Esophagus squamous epithelium (tissue), 5 donors: Measurements from ENCODE around the gene PPP2R5B. TPM values are rescaled to one million over a fixed set of nuclear protein-coding genes. Genes with fewer than 3 reads are reported as not detected.

Experiments used
- DNase-seq: peaks from one replicate; lab custom pipeline; 2025; lab: John Stamatoyannopoulos, UW
- H3K27ac ChIP-seq, 4 donors: fragments of 200-600 bp; sonication (generic); one replicate each; pipeline ENCODE4 v1.5.1; 2016 to 2019; ENCODE audit warnings: mild to moderate bottlenecking in 1 of 4
- H3K27me3 ChIP-seq, 4 donors: fragments of 200-600 bp; sonication (generic); 1 replicate in 3 of 4; 2 replicates in 1 of 4; pipeline versions ENCODE4 v1.5.1 to v1.6.0; 2017 to 2021; ENCODE audit warnings: antibody characterized with exemption in 1 of 4
- H3K36me3 ChIP-seq, 3 donors: fragments of 200-600 bp; sonication (generic); one replicate each; pipeline ENCODE4 v1.5.1; 2016 to 2019
- H3K4me1 ChIP-seq, 3 donors: fragments of 200-600 bp; sonication (generic); one replicate each; pipeline ENCODE4 v1.5.1; 2017 to 2019
- H3K4me3 ChIP-seq, 4 donors: fragments of 200-600 bp; sonication (generic); 1 replicate in 3 of 4; 2 replicates in 1 of 4; pipeline ENCODE4 v1.5.1; 2016 to 2019; ENCODE audit warnings: mild to moderate bottlenecking in 2 of 4, moderate library complexity in 1 of 4
- H3K9me3 ChIP-seq, 3 donors: fragments of 200-600 bp; sonication (generic); one replicate each; pipeline ENCODE4 v1.5.1; 2016 to 2019
- CTCF ChIP-seq, 6 experiments: fragments of 450-650 bp in 4 of 6; fragments of 200-600 bp in 2 of 6; sonication (generic) in 2 of 6; IDR thresholded peaks; one replicate each; pipeline ENCODE4 v1.5.1; 2016 to 2019; ENCODE audit warnings: antibody characterized with exemption in 6 of 6, mild to moderate bottlenecking in 4 of 6, moderate library complexity in 4 of 6
- POLR2A ChIP-seq, 4 donors: fragments of 450-650 bp; IDR thresholded peaks; one replicate each; pipeline ENCODE4 v1.6.1; 2017; ENCODE audit warnings: antibody characterized with exemption in 4 of 4, mild to moderate bottlenecking in 4 of 4, moderate library complexity in 3 of 4
- WGBS, 2 donors: methylation state at CpG; one replicate each; pipeline ENCODE4 v1.1.5; 2018; 5-methylcytosine and 5-hydroxymethylcytosine counted together
- intact Hi-C: fragments of 100-400 bp; cut with DNase I; formaldehyde crosslinking; loops from one replicate; pipeline ENCODE4 v1.15.0; 2022
- total RNA-seq, 4 donors: library from RNA; depleted of rRNA; stranded (reverse); fragments of >200 nt; gene quantifications; one replicate each; pipeline ENCODE4 v1.1.0, GENCODE V29; 2016
- donor health status: DM: yes; HTN: yes; CAD: no.

PPP2R5B gene
- total RNA-seq, 4 donors from 2014 or later, result 7.7 to 10.5 (median 8.6) TPM

- TF ChIP-seq POLR2A (IDR thresholded peaks at IDR 0.05) (no peak), CTCF (IDR thresholded peaks at IDR 0.05) (no peak)
- H3K4me3 ChIP-seq, result no peak overlapping the region
- no peaks in the 10 kb centered on the region for H3K9me3 ChIP-seq
- no peaks in the 10 kb centered on the region for H3K36me3 ChIP-seq
- H3K27me3 ChIP-seq, result no peaks in the 10 kb centered on the region
- H3K27ac ChIP-seq, result no peak overlapping the region
- DNase-seq, result no peak
- intact Hi-C loops, result no loop called here
- WGBS, 2 donors, result 80 to 83% methylated on average over 5 of the region's 5 CpGs
- peaks cover 0 to 6% (median 0%) of the 10 kb centered on the region in 3 donors for H3K4me1 ChIP-seq
These were observed 38.7 kb downstream of the PPP2R5B start for GRCh38 chr11:64963072-64963631.

- DNase-seq, result no peak
- no peaks in the 10 kb centered on the region for H3K9me3 ChIP-seq
- H3K36me3 ChIP-seq, result no peaks in the 10 kb centered on the region
- 62 to 81% methylated on average over 3 of the region's 3 CpGs for WGBS, 2 donors
- H3K4me1 ChIP-seq, result peaks cover 0 to 32% (median 5%) of the 10 kb centered on the region in 3 donors
- TF ChIP-seq POLR2A (IDR thresholded peaks at IDR 0.05), result no peak
- TF ChIP-seq CTCF (IDR thresholded peaks at IDR 0.05), result no peak
- H3K4me3 ChIP-seq, result no peak overlapping the region
- intact Hi-C loops, result no loop called here
- H3K27me3 ChIP-seq, result peaks cover 0 to 8% (median 0%) of the 10 kb centered on the region in 4 donors
- H3K27ac ChIP-seq, result no peak overlapping the region
These were observed 42.9 kb downstream of the PPP2R5B start for GRCh38 chr11:64967375-64967774.

GRCh38 chr11:64969209-64969608 lies 44.7 kb downstream of the PPP2R5B start:
- no peaks in the 10 kb centered on the region for H3K9me3 ChIP-seq
- H3K36me3 ChIP-seq, result no peaks in the 10 kb centered on the region
- peaks cover 0 to 10% (median 0%) of the 10 kb centered on the region in 4 donors for H3K27me3 ChIP-seq
- 23 to 37% methylated on average over 5 of the region's 5 CpGs for WGBS, 2 donors
- intact Hi-C loops, result no loop called here
- H3K27ac ChIP-seq, result peak overlapping the region in 3 of 4 donors; percentile 65 to 81 (median 72)
- no peak for DNase-seq
- H3K4me3 ChIP-seq, result no peak overlapping the region
- H3K4me1 ChIP-seq, result peaks cover 0 to 33% (median 5%) of the 10 kb centered on the region in 3 donors
- TF ChIP-seq POLR2A (IDR thresholded peaks at IDR 0.05) (no peak), CTCF (IDR thresholded peaks at IDR 0.05) (no peak)

GRCh38 chr11:64970731-64971151 lies 46.3 kb downstream of the PPP2R5B start:
- peaks cover 0 to 33% (median 5%) of the 10 kb centered on the region in 3 donors for H3K4me1 ChIP-seq
- H3K27ac ChIP-seq, result peak overlapping the region; percentile 65 to 81 (median 72)
- H3K36me3 ChIP-seq, result no peaks in the 10 kb centered on the region
- H3K4me3 ChIP-seq, result no peak overlapping the region
- no peaks in the 10 kb centered on the region for H3K9me3 ChIP-seq
- H3K27me3 ChIP-seq, result peaks cover 0 to 10% (median 0%) of the 10 kb centered on the region in 4 donors
- TF ChIP-seq POLR2A (IDR thresholded peaks at IDR 0.05), result no peak
- TF ChIP-seq CTCF (IDR thresholded peaks at IDR 0.05), result peak in 1 of 6 experiments; percentile 6
- intact Hi-C loops, result no loop called here
- WGBS, 2 donors, result 19 to 51% methylated on average over 6 to 8 of the region's 8 CpGs
- no peak for DNase-seq

- peak within 1 kb of the TSS; percentile 65 to 81 (median 72) for H3K27ac ChIP-seq
- intact Hi-C loops, result no loop called here
- DNase-seq, result no peak
- H3K4me3 ChIP-seq, result peak within 1 kb of the TSS in 3 of 4 donors; percentile 27 to 54 (median 36)
- H3K36me3 ChIP-seq, result no peaks in the 10 kb centered on the region
- H3K4me1 ChIP-seq, result peaks cover 0 to 33% (median 5%) of the 10 kb centered on the region in 3 donors
- H3K9me3 ChIP-seq, result no peaks in the 10 kb centered on the region
- TF ChIP-seq CTCF (IDR thresholded peaks at IDR 0.05) (no peak), POLR2A (IDR thresholded peaks at IDR 0.05) (peak in 1 of 4 donors; percentile 25)
- 54 to 73% methylated on average over 14 to 36 of the region's 69 CpGs for WGBS, 2 donors
- H3K27me3 ChIP-seq, result peaks cover 0 to 17% (median 0%) of the 10 kb centered on the region in 4 donors
These were observed 47.1 kb downstream of the PPP2R5B start, which contains the start of gene MAJIN for GRCh38 chr11:64971421-64972233. Gene MAJIN (minus strand): TSS chr11:64972108. CDS start chr11:64959405, 12,703 bp downstream.
